ENCODE data around the gene PRSS27. TPM values are rescaled to one million over a fixed set of nuclear protein-coding genes. Genes with fewer than 3 reads are reported as not detected.

PRSS27 gene
- total and polyA plus RNA-seq, 2 of the 8 experiments (the other 6 are each of a cell fraction or from before 2014, with no cell fraction given) = 1.3 to 7.5 TPM

- TF ChIP-seq TCF12 (IDR thresholded peaks at IDR 0.05; ENCODE audit: low read depth, low read length) = no peak
- TF ChIP-seq MAFK (IDR thresholded peaks at IDR 0.05; ENCODE audit: low read depth, low read length) = no peak
- TF ChIP-seq MAX (IDR thresholded peaks at IDR 0.05) = no peak
- no peak for TF ChIP-seq JUN (IDR thresholded peaks at IDR 0.05; ENCODE audit: low read depth, low read length)
Observed at GRCh38 chr16:2719328-2720063, 528 bp downstream of the PRSS27 start (continued).
